Testis (tissue), 3 donors: ENCODE data around the gene SLC10A6. TPM values are rescaled to one million over a fixed set of nuclear protein-coding genes. Genes with fewer than 3 reads are reported as not detected.

ENCODE experiments used
- DNase-seq: peaks from one replicate; pipeline ENCODE4 v3.0.0-alpha.2; 2019
- H3K27ac ChIP-seq, 2 donors: fragments of 200-600 bp; sonication (generic); one replicate each; pipeline ENCODE4 v1.5.1; 2019
- H3K27me3 ChIP-seq: fragments of 200-600 bp; sonication (generic); one replicate; pipeline ENCODE4 v1.5.1; 2019
- H3K36me3 ChIP-seq: fragments of 200-600 bp; sonication (generic); one replicate; pipeline ENCODE4 v1.5.1; 2017; ENCODE audit warnings: low read depth; ENCODE audit errors: missing control alignments
- H3K4me1 ChIP-seq: fragments of 200-600 bp; sonication (generic); one replicate; pipeline ENCODE4 v1.5.1; 2019
- H3K4me3 ChIP-seq, 2 donors: fragments of 200-600 bp; sonication (generic); one replicate each; pipeline ENCODE4 v1.5.1; 2017 to 2019
- H3K9me3 ChIP-seq: fragments of 200-600 bp; sonication (generic); one replicate; pipeline ENCODE4 v1.5.1; 2017
- CTCF ChIP-seq, 3 experiments: fragments of 450-650 bp in 2 of 3; fragments of 200-600 bp in 1 of 3; sonication (generic) in 1 of 3; IDR thresholded peaks; one replicate each; pipeline ENCODE4 v1.5.1; 2016 to 2019; ENCODE audit warnings: antibody characterized with exemption in 3 of 3, mild to moderate bottlenecking in 2 of 3, moderate library complexity in 1 of 3
- POLR2A ChIP-seq: fragments of 450-650 bp; IDR thresholded peaks from one replicate; pipeline ENCODE4 v1.6.1; 2017; ENCODE audit warnings: antibody characterized with exemption, mild to moderate bottlenecking, moderate library complexity
- WGBS, 2 donors: methylation state at CpG; one replicate each; pipeline ENCODE4 v1.1.5; 2018; 5-methylcytosine and 5-hydroxymethylcytosine counted together
- intact Hi-C: fragments of 100-400 bp; cut with DNase I; formaldehyde crosslinking; loops from one replicate; pipeline ENCODE4 v1.15.1; 2023; ENCODE audit warnings: low total_unique reads
- polyA plus RNA-seq: library from polyadenylated mRNA; stranded (reverse); fragments of 350-450 nt; fragmentation: Illumina TruSeq; extraction: RNeasy Lipid Tissue Mini Kit (QIAGEN cat#74804); gene quantifications from one replicate; pipeline ENCODE4 v1.2.3, GENCODE V29; 2014; ENCODE audit warnings: low read depth, low replicate concordance; ENCODE audit not compliant: insufficient read depth
- total RNA-seq, 2 donors: library from RNA; depleted of rRNA; stranded (reverse); fragments of >200 nt; gene quantifications; one replicate each; pipeline ENCODE4 v1.2.3, GENCODE V29; 2016

Gene SLC10A6
- total and polyA plus RNA-seq, 3 donors from 2014 or later: 1.5 to 6.9 (median 3.0) TPM

GRCh38 chr4:86848136-86848535, 1.0 kb downstream of the SLC10A6 start:
- H3K4me3 ChIP-seq: no peak overlapping the region
- WGBS, 2 donors: 69 to 73% methylated on average over 7 of the region's 7 CpGs
- DNase-seq: no peak
- intact Hi-C loops: no loop called here
- no peaks in the 10 kb centered on the region for H3K27me3 ChIP-seq
- H3K4me1 ChIP-seq: no peaks in the 10 kb centered on the region
- H3K27ac ChIP-seq: no peak overlapping the region
- H3K9me3 ChIP-seq: no peaks in the 10 kb centered on the region
- H3K36me3 ChIP-seq: no peaks in the 10 kb centered on the region
- no peak for TF ChIP-seq CTCF (IDR thresholded peaks at IDR 0.05)
- no peak for TF ChIP-seq POLR2A

- TF ChIP-seq CTCF (IDR thresholded peaks at IDR 0.05) (no peak), POLR2A (no peak)
- H3K36me3 ChIP-seq: no peaks in the 10 kb centered on the region
- DNase-seq: no peak
- H3K27ac ChIP-seq: no peak overlapping the region
- no peaks in the 10 kb centered on the region for H3K4me1 ChIP-seq
- H3K4me3 ChIP-seq: no peak overlapping the region
- no peaks in the 10 kb centered on the region for H3K9me3 ChIP-seq
- no peaks in the 10 kb centered on the region for H3K27me3 ChIP-seq
- intact Hi-C loops: no loop called here
- 66 to 74% methylated on average over 4 of the region's 4 CpGs for WGBS, 2 donors
Measured at GRCh38 chr4:86847571-86847970, 1.6 kb downstream of the SLC10A6 start.

GRCh38 chr4:86846921-86847320, 2.3 kb downstream of the SLC10A6 start:
- TF ChIP-seq CTCF (IDR thresholded peaks at IDR 0.05) (no peak), POLR2A (no peak)
- no peak overlapping the region for H3K4me3 ChIP-seq
- no peaks in the 10 kb centered on the region for H3K36me3 ChIP-seq
- no peaks in the 10 kb centered on the region for H3K4me1 ChIP-seq
- DNase-seq: no peak
- no peak overlapping the region for H3K27ac ChIP-seq
- intact Hi-C loops: no loop called here
- H3K27me3 ChIP-seq: no peaks in the 10 kb centered on the region
- H3K9me3 ChIP-seq: no peaks in the 10 kb centered on the region

- 53 to 76% methylated on average over 5 of the region's 5 CpGs for WGBS, 2 donors
- TF ChIP-seq CTCF (IDR thresholded peaks at IDR 0.05): no peak
- TF ChIP-seq POLR2A: no peak
- no peak for DNase-seq
- Histone ChIP-seq H3K36me3 (no peaks in the 10 kb centered on the region), H3K9me3 (no peaks in the 10 kb centered on the region), H3K27ac (no peak overlapping the region), H3K4me1 (no peaks in the 10 kb centered on the region), H3K27me3 (no peaks in the 10 kb centered on the region), H3K4me3 (no peak overlapping the region)
- intact Hi-C loops: no loop called here
Measured at GRCh38 chr4:86845593-86845992, 3.6 kb downstream of the SLC10A6 start.

GRCh38 chr4:86841309-86841708, 7.9 kb downstream of the SLC10A6 start:
- no peaks in the 10 kb centered on the region for H3K4me1 ChIP-seq
- no peaks in the 10 kb centered on the region for H3K27me3 ChIP-seq
- no peak overlapping the region for H3K27ac ChIP-seq
- no peaks in the 10 kb centered on the region for H3K36me3 ChIP-seq
- WGBS, 2 donors: 96 to 100% methylated on average over 1 of the region's 1 CpG
- DNase-seq: no peak
- intact Hi-C loops: no loop called here
- H3K4me3 ChIP-seq: no peak overlapping the region
- no peaks in the 10 kb centered on the region for H3K9me3 ChIP-seq
- TF ChIP-seq CTCF (IDR thresholded peaks at IDR 0.05): no peak
- TF ChIP-seq POLR2A: no peak
